ENCODE results near the gene LAMTOR3. TPM values are rescaled to one million over a fixed set of nuclear protein-coding genes. Genes with fewer than 3 reads are reported as not detected.
"Not testable (repeated sequence)": the region's sequence is repeated elsewhere in the genome, so short reads cannot be mapped to it uniquely, and the experiment has no call there.

Gene LAMTOR3
- total RNA-seq, 1 experiment from 2014 or later, result 37.9 TPM

DNA sequence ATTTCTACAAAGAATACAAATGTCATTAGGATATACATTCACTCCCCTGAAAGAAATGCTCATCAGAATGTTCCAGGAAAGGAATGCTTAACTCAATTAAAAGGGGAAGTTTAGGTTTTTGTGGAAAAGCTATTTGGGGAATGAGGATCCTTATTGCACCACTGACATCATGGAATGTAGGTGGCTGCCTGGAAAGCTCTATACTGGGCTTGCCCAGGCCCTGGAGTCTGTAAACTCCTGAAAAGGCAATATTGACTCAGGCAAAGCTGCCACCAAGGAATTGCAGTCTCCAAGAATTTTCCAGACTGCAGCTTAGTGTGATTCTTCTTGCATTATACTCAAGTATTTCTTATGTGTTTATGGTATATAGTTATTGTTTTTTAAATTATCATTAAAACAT, 61.9 kb downstream of the LAMTOR3 start:
- H3K4me1 ChIP-seq, result no peaks in the 10 kb centered on the region
- H3K27me3 ChIP-seq, result no peaks in the 10 kb centered on the region
- no peak for DNase-seq
- H3K9me3 ChIP-seq (replicated peaks), result no peaks in the 10 kb centered on the region
- no peak overlapping the region for H3K27ac ChIP-seq
- H3K36me3 ChIP-seq, result no peaks in the 10 kb centered on the region
- H3K4me3 ChIP-seq, result no peak overlapping the region

DNA sequence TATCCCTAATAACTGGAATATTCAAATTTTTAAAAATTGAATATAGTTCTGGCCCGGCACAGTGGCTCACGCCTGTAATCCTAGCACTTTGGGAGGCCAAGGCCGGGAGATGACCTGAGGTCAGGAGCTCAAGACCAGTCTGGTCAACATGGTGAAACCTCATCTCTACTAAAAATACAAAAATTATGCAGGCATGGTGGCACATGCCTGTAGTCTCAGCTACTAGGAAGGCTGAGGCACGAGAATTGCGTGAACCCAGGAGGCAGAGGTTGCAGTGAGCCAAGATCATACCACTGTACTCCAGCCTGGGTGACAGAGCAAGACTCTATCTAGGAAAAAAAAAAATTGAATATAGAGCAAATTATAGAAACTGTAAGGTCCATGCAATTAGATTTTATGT, 64.2 kb downstream of the LAMTOR3 start:
- H3K27ac ChIP-seq; DNase-seq; H3K4me1 ChIP-seq; H3K4me3 ChIP-seq; H3K36me3 ChIP-seq; H3K9me3 ChIP-seq (replicated peaks); H3K27me3 ChIP-seq: not testable (repeated sequence)

DNA sequence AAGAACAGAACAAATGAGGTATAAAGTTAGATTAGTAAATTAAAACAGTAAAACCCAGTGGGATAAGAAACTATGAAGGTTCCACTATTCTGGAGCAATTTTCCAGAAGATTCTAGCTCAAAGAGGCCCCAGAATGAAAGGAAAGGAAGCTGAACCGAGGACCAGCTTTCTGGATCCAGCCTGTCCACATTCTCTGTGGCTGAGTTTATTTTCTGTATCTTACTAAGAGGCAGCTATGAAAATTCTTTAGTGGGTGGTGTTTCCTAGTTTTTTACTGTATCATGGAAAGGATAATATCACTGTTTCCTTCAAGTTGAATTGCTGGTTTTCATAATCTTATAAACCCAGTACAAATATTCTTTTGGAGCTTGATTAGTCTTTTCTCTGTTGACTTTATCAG, 65.8 kb downstream of the LAMTOR3 start:
- Histone ChIP-seq H3K4me3 (no peak overlapping the region), H3K9me3 (replicated peaks) (no peaks in the 10 kb centered on the region), H3K27ac (no peak overlapping the region), H3K27me3 (no peaks in the 10 kb centered on the region), H3K4me1 (no peaks in the 10 kb centered on the region), H3K36me3 (no peaks in the 10 kb centered on the region)
- no peak for DNase-seq

Other genes with a start within 250 kb of the LAMTOR3 start
- gene C4orf54, start 236.6 kb downstream of the LAMTOR3 start, total RNA-seq (2014; rRNA removed; shearing (Covaris generic)), result 8.8 and 10.1 TPM in 2 replicates
- 0.18 and 0.49 TPM in 2 replicates for gene DAPP1, start 77.6 kb downstream of the LAMTOR3 start, total RNA-seq (2014; rRNA removed; shearing (Covaris generic))
- 23.8 and 26.1 TPM in 2 replicates for gene DNAJB14, start 52.2 kb upstream of the LAMTOR3 start, total RNA-seq (2014; rRNA removed; shearing (Covaris generic))
- gene H2AZ1, start 55.8 kb upstream of the LAMTOR3 start, total RNA-seq (2014; rRNA removed; shearing (Covaris generic)), result 794 and 838 TPM in 2 replicates

Measured in SJCRH30 (cell line).